K562 (cell line): ENCODE results near the gene VPREB3. TPM values are rescaled to one million over a fixed set of nuclear protein-coding genes. Genes with fewer than 3 reads are reported as not detected.

Experiments
- ARNT ChIP-seq, 2 experiments: fragments of 450-650 bp; IDR thresholded peaks; 2 replicates each; pipeline ENCODE4 v1.6.1; 2016; ENCODE audit warnings: mild to moderate bottlenecking in 1 of 2
- CHD1 ChIP-seq: fragments of 200-600 bp; sonication (generic); IDR thresholded peaks from one replicate; pipeline ENCODE4 v1.6.1; 2012; ENCODE audit warnings: mild to moderate bottlenecking, moderate library complexity, low read length, inconsistent platforms
- CHD4 ChIP-seq: fragments of 200-600 bp; sonication (generic); IDR thresholded peaks from 3 replicates; pipeline ENCODE4 v1.6.1; 2012; ENCODE audit warnings: low read depth, mild to moderate bottlenecking, mixed read lengths, low read length, inconsistent platforms; ENCODE audit not compliant: insufficient read depth, insufficient replicate concordance, poor library complexity, severe bottlenecking
- CREB1 ChIP-seq, 2 experiments: sonication (generic) in 1 of 2; formaldehyde crosslinking in 1 of 2; IDR thresholded peaks; 2 replicates each; pipeline versions ENCODE4 v1.6.1 to v1.8.0; 2012 to 2022; ENCODE audit warnings: inconsistent platforms in 1 of 2, mild to moderate bottlenecking in 1 of 2, missing genetic modification reagents in 1 of 2, moderate library complexity in 1 of 2
- DPF2 ChIP-seq: fragments of 450-650 bp; IDR thresholded peaks from 2 replicates; pipeline ENCODE4 v1.6.1; 2016
- EZH2 ChIP-seq: IDR thresholded peaks from 2 replicates; pipeline ENCODE4 v1.6.1; 2012; ENCODE audit warnings: low read depth, mild to moderate bottlenecking, inconsistent platforms, low read length, borderline replicate concordance
- HIVEP1 ChIP-seq: fragments of 250-450 bp; sonication (Bioruptor Pico); IDR thresholded peaks from 2 replicates; pipeline ENCODE4 v1.4.0; 2020; ENCODE audit warnings: mild to moderate bottlenecking
- HNRNPL ChIP-seq: fragments of 200-400 bp; formaldehyde crosslinking; IDR thresholded peaks from 2 replicates; pipeline ENCODE4 v1.6.1; 2017; ENCODE audit warnings: low read depth, mild to moderate bottlenecking, low read length
- HNRNPUL1 ChIP-seq: fragments of 200-400 bp; formaldehyde crosslinking; IDR thresholded peaks from 2 replicates; pipeline ENCODE4 v1.6.1; 2017; ENCODE audit warnings: low read length
- ILF3 ChIP-seq: fragments of 450-650 bp; IDR thresholded peaks from 2 replicates; pipeline ENCODE4 v1.6.1; 2018; ENCODE audit warnings: antibody characterized with exemption, mild to moderate bottlenecking, moderate library complexity, borderline replicate concordance
- MEF2D ChIP-seq: conservative IDR thresholded peaks from 2 replicates; pipeline ENCODE4 v1.6.1; 2016; ENCODE audit warnings: low read depth, missing genetic modification characterization, missing compliant biosample characterization
- PPARD ChIP-seq: fragments of 250-450 bp; sonication (Bioruptor Pico); IDR thresholded peaks from 2 replicates; pipeline ENCODE4 v1.8.0; 2022; ENCODE audit warnings: inconsistent platforms, mild to moderate bottlenecking, moderate library complexity
- RBM22 ChIP-seq: fragments of 200-400 bp; formaldehyde crosslinking; IDR thresholded peaks from 2 replicates; pipeline ENCODE4 v1.6.1; 2018; ENCODE audit warnings: low read length, low read depth; ENCODE audit not compliant: poor library complexity, severe bottlenecking
- SMC3 ChIP-seq: conservative IDR thresholded peaks from 2 replicates; pipeline ENCODE4 v1.6.1; 2011; ENCODE audit warnings: low read depth, low read length, improper control_type of control experiment; ENCODE audit not compliant: insufficient read depth
- XRCC4 ChIP-seq: IDR thresholded peaks from one replicate; pipeline ENCODE4 v1.6.1; 2011; ENCODE audit not compliant: insufficient read depth, insufficient read length; ENCODE audit errors: extremely low read depth
- ZKSCAN8 ChIP-seq: fragments of 200-800 bp; sonication (Bioruptor generic); IDR thresholded peaks from 2 replicates; pipeline ENCODE4 v1.6.1; 2016; ENCODE audit warnings: missing genetic modification characterization, missing compliant biosample characterization
- ZNF551 ChIP-seq: fragments of 250-450 bp; sonication (Bioruptor Pico); IDR thresholded peaks from 2 replicates; pipeline ENCODE4 v1.5.0; 2021; ENCODE audit warnings: mild to moderate bottlenecking, moderate library complexity
- polyA plus RNA-seq, 8 experiments: library from polyadenylated mRNA; depleted of rRNA in 4 of 8; stranded (reverse) in 5 of 8; unstranded in 3 of 8; fragments of >200 nt; fragmentation: Nextera tagmentation in 2 of 8; fragmentation: Illumina TruSeq in 1 of 8; extraction: Ambion mirVana in 2 of 8; extraction: Trizol in 1 of 8; gene quantifications; 2 replicates each; pipeline versions ENCODE4 v1.2.1 to v1.2.3, GENCODE V29; 2011 to 2014; ENCODE audit warnings: inconsistent platforms in 1 of 8, missing spikeins in 1 of 8
- total RNA-seq, 7 experiments: library from RNA; depleted of rRNA in 6 of 7; stranded (reverse); fragments of >200 nt in 6 of 7; fragmentation: Illumina TruSeq in 2 of 7; extraction: Trizol in 2 of 7; gene quantifications; 2 replicates each; pipeline versions ENCODE4 v1.2.1 to v1.2.3, GENCODE V29; 2011 to 2021; ENCODE audit warnings: low replicate concordance in 1 of 7
- TF ChIP-seq, protein P1 (sequence below): fragments of 250-450 bp; sonication (Bioruptor Pico); IDR thresholded peaks from 2 replicates; pipeline ENCODE4 v1.6.1; 2021; ENCODE audit warnings: mild to moderate bottlenecking
- TF ChIP-seq, protein P2 (sequence below): sonication (generic); formaldehyde crosslinking; IDR thresholded peaks from 2 replicates; pipeline ENCODE4 v1.4.0; 2020; ENCODE audit warnings: mild to moderate bottlenecking, missing genetic modification reagents
- TF ChIP-seq, protein P3 (sequence below), 2 experiments: fragments of 450-650 bp in 1 of 2; sonication (generic) in 1 of 2; formaldehyde crosslinking in 1 of 2; IDR thresholded peaks in 1 of 2; conservative IDR thresholded peaks in 1 of 2; 2 replicates each; pipeline versions ENCODE4 v1.6.1 to v1.8.1; 2016 to 2023; ENCODE audit warnings: mild to moderate bottlenecking in 2 of 2, moderate library complexity in 2 of 2, inconsistent platforms in 1 of 2, missing genetic modification reagents in 1 of 2

Gene VPREB3
- total and polyA plus RNA-seq, 9 of the 15 experiments (the other 6 are each of a cell fraction or from before 2014, with no cell fraction given), result 0.14 to 0.71 (median 0.20) TPM; not detected in 6

DNA sequence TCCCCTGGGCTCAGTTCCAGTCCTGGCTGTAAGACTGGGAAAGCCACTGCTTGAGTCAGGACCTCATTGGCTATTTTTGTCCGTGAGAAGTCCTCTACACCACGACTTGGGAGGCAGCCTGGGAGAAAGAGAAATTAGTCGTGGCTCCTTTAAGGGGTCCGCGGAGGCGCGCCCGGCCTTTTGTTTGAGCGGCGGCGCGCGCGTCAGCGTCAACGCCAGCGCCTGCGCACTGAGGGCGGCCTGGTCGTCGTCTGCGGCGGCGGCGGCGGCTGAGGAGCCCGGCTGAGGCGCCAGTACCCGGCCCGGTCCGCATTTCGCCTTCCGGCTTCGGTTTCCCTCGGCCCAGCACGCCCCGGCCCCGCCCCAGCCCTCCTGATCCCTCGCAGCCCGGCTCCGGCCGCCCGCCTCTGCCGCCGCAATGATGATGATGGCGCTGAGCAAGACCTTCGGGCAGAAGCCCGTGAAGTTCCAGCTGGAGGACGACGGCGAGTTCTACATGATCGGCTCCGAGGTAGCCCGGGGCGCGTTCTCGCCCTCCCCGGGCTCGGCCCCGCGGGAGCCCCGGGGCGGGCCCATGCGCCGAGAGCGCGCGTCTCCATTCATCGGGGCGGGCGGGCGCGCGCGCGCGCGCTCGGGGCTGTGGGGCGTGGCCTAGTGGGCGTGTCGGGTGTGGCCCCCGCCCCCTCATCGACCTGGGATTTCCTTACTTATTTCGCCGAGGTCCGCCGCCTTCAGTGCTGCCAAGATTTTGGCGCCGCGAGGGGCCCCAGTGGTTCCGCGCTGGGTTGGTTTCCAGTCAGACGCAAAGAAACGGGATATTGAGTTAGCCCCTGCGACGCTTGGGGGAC, 32.8 kb upstream of the VPREB3 start, which contains the start of gene SMARCB1 (continued):
- TF ChIP-seq CHD1, result peak; percentile 79
- no peak for TF ChIP-seq SMC3
- no peak for TF ChIP-seq DPF2
- TF ChIP-seq RBM22, result no peak
- TF ChIP-seq HIVEP1, result no peak
- TF ChIP-seq PPARD (CRISPR knock-in tag), result no peak
- TF ChIP-seq HNRNPL, result no peak
- TF ChIP-seq, protein P1, sequence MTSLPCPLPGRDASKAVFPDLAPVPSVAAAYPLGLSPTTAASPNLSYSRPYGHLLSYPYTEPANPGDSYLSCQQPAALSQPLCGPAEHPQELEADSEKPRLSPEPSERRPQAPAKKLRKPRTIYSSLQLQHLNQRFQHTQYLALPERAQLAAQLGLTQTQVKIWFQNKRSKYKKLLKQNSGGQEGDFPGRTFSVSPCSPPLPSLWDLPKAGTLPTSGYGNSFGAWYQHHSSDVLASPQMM (CRISPR knock-in tag), result no peak
- no peak for TF ChIP-seq CREB1 (IDR thresholded peaks at IDR 0.05)
- no peak for TF ChIP-seq CREB1 (CRISPR knock-in tag; IDR thresholded peaks at IDR 0.05)
- no peak for TF ChIP-seq XRCC4
- TF ChIP-seq, protein P2, sequence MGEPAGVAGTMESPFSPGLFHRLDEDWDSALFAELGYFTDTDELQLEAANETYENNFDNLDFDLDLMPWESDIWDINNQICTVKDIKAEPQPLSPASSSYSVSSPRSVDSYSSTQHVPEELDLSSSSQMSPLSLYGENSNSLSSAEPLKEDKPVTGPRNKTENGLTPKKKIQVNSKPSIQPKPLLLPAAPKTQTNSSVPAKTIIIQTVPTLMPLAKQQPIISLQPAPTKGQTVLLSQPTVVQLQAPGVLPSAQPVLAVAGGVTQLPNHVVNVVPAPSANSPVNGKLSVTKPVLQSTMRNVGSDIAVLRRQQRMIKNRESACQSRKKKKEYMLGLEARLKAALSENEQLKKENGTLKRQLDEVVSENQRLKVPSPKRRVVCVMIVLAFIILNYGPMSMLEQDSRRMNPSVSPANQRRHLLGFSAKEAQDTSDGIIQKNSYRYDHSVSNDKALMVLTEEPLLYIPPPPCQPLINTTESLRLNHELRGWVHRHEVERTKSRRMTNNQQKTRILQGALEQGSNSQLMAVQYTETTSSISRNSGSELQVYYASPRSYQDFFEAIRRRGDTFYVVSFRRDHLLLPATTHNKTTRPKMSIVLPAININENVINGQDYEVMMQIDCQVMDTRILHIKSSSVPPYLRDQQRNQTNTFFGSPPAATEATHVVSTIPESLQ, result 0 out of 2 replicates have a peak, but pooled peaks have one; percentile 67
- TF ChIP-seq, protein P3, sequence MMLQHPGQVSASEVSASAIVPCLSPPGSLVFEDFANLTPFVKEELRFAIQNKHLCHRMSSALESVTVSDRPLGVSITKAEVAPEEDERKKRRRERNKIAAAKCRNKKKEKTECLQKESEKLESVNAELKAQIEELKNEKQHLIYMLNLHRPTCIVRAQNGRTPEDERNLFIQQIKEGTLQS (IDR thresholded peaks at IDR 0.05), result no peak
- TF ChIP-seq, protein P3 (CRISPR knock-in tag; conservative IDR thresholded peaks at IDR 0.05), result no peak
- TF ChIP-seq ZNF551 (CRISPR knock-in tag), result no peak
- peak; percentile 55; the same call in 1 of the 2 replicates for TF ChIP-seq ZKSCAN8 (CRISPR knock-in tag)
- no peak for TF ChIP-seq EZH2
- no peak for TF ChIP-seq CHD4
- TF ChIP-seq ARNT (IDR thresholded peaks at IDR 0.05), result no peak
- TF ChIP-seq HNRNPUL1, result no peak
- no peak for TF ChIP-seq MEF2D
- TF ChIP-seq ILF3, result no peak
